OCI-LY3 (cell line): ENCODE data around the gene RHCE.

ENCODE experiments used
- H2AFZ ChIP-seq: fragments of 200-600, 300-600 bp; shearing (Covaris generic); 2 replicates; pipeline ENCODE4 v1.6.0; 2014; ENCODE audit warnings: antibody characterized with exemption, low read depth, low read length
- H3K27ac ChIP-seq: fragments of 200-600, 300-600 bp; sonication (generic); 2 replicates; pipeline ENCODE4 v1.5.1; 2014; ENCODE audit warnings: mild to moderate bottlenecking, low read length, moderate library complexity, mixed read lengths
- H3K27me3 ChIP-seq: fragments of 200-600, 300-600 bp; sonication (generic); 2 replicates; pipeline ENCODE4 v1.6.1; 2014; ENCODE audit warnings: low read depth, low read length, mixed read lengths
- H3K36me3 ChIP-seq: fragments of 200-600, 300-600 bp; sonication (generic); replicated peaks from 2 replicates; pipeline ENCODE3; 2014; ENCODE audit warnings: low read depth, low read length, mixed read lengths
- H3K4me1 ChIP-seq: fragments of 300-600, 200-600 bp; sonication (generic); 2 replicates; pipeline ENCODE4 v1.6.1; 2014; ENCODE audit warnings: low read length, mixed read lengths
- H3K4me2 ChIP-seq: fragments of 200-600, 300-600 bp; sonication (generic); 2 replicates; pipeline ENCODE4 v1.6.1; 2014; ENCODE audit warnings: low read length, mixed read lengths
- H3K4me3 ChIP-seq: fragments of 300-600, 200-600 bp; sonication (generic); 2 replicates; pipeline ENCODE4 v1.5.1; 2014; ENCODE audit warnings: antibody characterized with exemption, mild to moderate bottlenecking, low read length, moderate library complexity
- H3K79me2 ChIP-seq: fragments of 300-600, 200-600 bp; shearing (Covaris generic); 2 replicates; pipeline ENCODE4 v1.6.1; 2014; ENCODE audit warnings: mild to moderate bottlenecking, low read length, mixed read lengths
- H3K9ac ChIP-seq: fragments of 300-600, 200-600 bp; shearing (Covaris generic); 2 replicates; pipeline ENCODE4 v1.6.0; 2014; ENCODE audit warnings: mild to moderate bottlenecking, low read length, moderate library complexity
- H3K9me3 ChIP-seq: fragments of 200-600, 300-600 bp; shearing (Covaris generic); 2 replicates; pipeline ENCODE4 v1.6.1; 2014; ENCODE audit warnings: low read length, mixed read lengths; ENCODE audit not compliant: insufficient read depth
- H4K20me1 ChIP-seq: fragments of 200-600, 300-600 bp; sonication (generic); 2 replicates; pipeline ENCODE4 v1.6.1; 2016; ENCODE audit warnings: low read length, mixed read lengths; ENCODE audit not compliant: insufficient read depth
- CTCF ChIP-seq: fragments of 200-600, 300-600 bp; sonication (generic); IDR thresholded peaks from 2 replicates; pipeline ENCODE4 v1.5.1; 2014; ENCODE audit warnings: antibody characterized with exemption, low read length, low read depth
- EZH2phosphoT487 ChIP-seq: fragments of 200-600 bp; shearing (Covaris generic); IDR thresholded peaks from 2 replicates; pipeline ENCODE4 v1.6.1; 2018; ENCODE audit warnings: antibody characterized with exemption, mixed run types, low read depth

The RHCE gene

GRCh38 chr1:25433389-25434186, 13.0 kb upstream of the RHCE start:
- peak overlapping the region; percentile 91 for H3K9ac ChIP-seq

GRCh38 chr1:25432749-25433388, 12.2 kb upstream of the RHCE start:
- Histone ChIP-seq H3K27me3 (no peaks in the 10 kb centered on the region), H3K4me3 (peak overlapping the region; percentile 97), H2AFZ (no peak overlapping the region), H4K20me1 (peaks cover 6% of the 10 kb centered on the region; the same call in 1 of the 2 replicates), H3K27ac (peak overlapping the region; percentile 95), H3K36me3 (peaks cover 24% of the 10 kb centered on the region), H3K79me2 (peaks cover 77% of the 10 kb centered on the region), H3K9me3 (no peaks in the 10 kb centered on the region), H3K4me2 (peak overlapping the region; percentile 94), H3K4me1 (peaks cover 43% of the 10 kb centered on the region), H3K9ac (peak overlapping the region; percentile 91)
- TF ChIP-seq EZH2phosphoT487, result no peak
- TF ChIP-seq CTCF, result no peak

More at GRCh38 chr1:25433389-25434186, 13.0 kb upstream of the RHCE start:
- no peak overlapping the region for H2AFZ ChIP-seq
- H3K4me1 ChIP-seq, result peaks cover 43% of the 10 kb centered on the region
- no peaks in the 10 kb centered on the region for H3K9me3 ChIP-seq
- peak overlapping the region; percentile 94 for H3K4me2 ChIP-seq
- no peaks in the 10 kb centered on the region for H3K27me3 ChIP-seq
- no peak for TF ChIP-seq EZH2phosphoT487
- TF ChIP-seq CTCF, result no peak
- peaks cover 84% of the 10 kb centered on the region for H3K79me2 ChIP-seq
- H3K27ac ChIP-seq, result peak overlapping the region; percentile 95
- H3K36me3 ChIP-seq, result peaks cover 26% of the 10 kb centered on the region
- H3K4me3 ChIP-seq, result peak overlapping the region; percentile 97
- H4K20me1 ChIP-seq, result peaks cover 8% of the 10 kb centered on the region; the same call in 1 of the 2 replicates

- H3K4me1 ChIP-seq, result peaks cover 46% of the 10 kb centered on the region
- peaks cover 70% of the 10 kb centered on the region for H3K79me2 ChIP-seq
- peak overlapping the region; percentile 94 for H3K4me2 ChIP-seq
- TF ChIP-seq CTCF, result no peak
- no peak for TF ChIP-seq EZH2phosphoT487
- H3K9me3 ChIP-seq, result no peaks in the 10 kb centered on the region
- no peaks in the 10 kb centered on the region for H3K27me3 ChIP-seq
- H3K36me3 ChIP-seq, result peaks cover 20% of the 10 kb centered on the region
- H3K4me3 ChIP-seq, result peak overlapping the region; percentile 97
- H4K20me1 ChIP-seq, result peaks cover 6% of the 10 kb centered on the region; the same call in 1 of the 2 replicates
- H2AFZ ChIP-seq, result no peak overlapping the region
- peak overlapping the region; percentile 95 for H3K27ac ChIP-seq
- peak overlapping the region; percentile 91 for H3K9ac ChIP-seq
These were observed 11.5 kb upstream of the RHCE start for GRCh38 chr1:25431955-25432719.
